ENCODE data around the gene AP2B1. TPM values are rescaled to one million over a fixed set of nuclear protein-coding genes. Genes with fewer than 3 reads are reported as not detected.

AP2B1 gene
- total RNA-seq, 1 donor from 2014 or later, result 116 TPM

- no peak for DNase-seq (ENCODE audit: low spot score)
Observed at GRCh38 chr17:35627417-35627816, 40.3 kb downstream of the AP2B1 start.

GRCh38 chr17:35630530-35631148, 43.5 kb downstream of the AP2B1 start:
- no peak for DNase-seq (ENCODE audit: low spot score)

GRCh38 chr17:35641032-35641431, 53.9 kb downstream of the AP2B1 start:
- DNase-seq (ENCODE audit: low spot score), result no peak

GRCh38 chr17:35645923-35646322, 58.8 kb downstream of the AP2B1 start:
- no peak for DNase-seq (ENCODE audit: low spot score)

- DNase-seq (ENCODE audit: low spot score), result no peak
Observed at GRCh38 chr17:35651467-35651866, 64.3 kb downstream of the AP2B1 start.

- no peak for DNase-seq (ENCODE audit: low spot score)
Observed at GRCh38 chr17:35653619-35654361, 66.7 kb downstream of the AP2B1 start.

- no peak for DNase-seq (ENCODE audit: low spot score)
Observed at GRCh38 chr17:35655303-35655702, 68.2 kb downstream of the AP2B1 start.

GRCh38 chr17:35660902-35661301, 73.8 kb downstream of the AP2B1 start:
- no peak for DNase-seq (ENCODE audit: low spot score)

- DNase-seq (ENCODE audit: low spot score), result no peak
Observed at GRCh38 chr17:35664685-35665084, 77.6 kb downstream of the AP2B1 start.

- no peak for DNase-seq (ENCODE audit: low spot score)
Observed at GRCh38 chr17:35665662-35666061, 78.5 kb downstream of the AP2B1 start.

- no peak for DNase-seq (ENCODE audit: low spot score)
Observed at GRCh38 chr17:35666070-35666469, 78.9 kb downstream of the AP2B1 start.

GRCh38 chr17:35666967-35667532, 79.9 kb downstream of the AP2B1 start:
- DNase-seq (ENCODE audit: low spot score), result no peak

- no peak for DNase-seq (ENCODE audit: low spot score)
Observed at GRCh38 chr17:35668802-35669201, 81.7 kb downstream of the AP2B1 start.

- DNase-seq (ENCODE audit: low spot score), result no peak
Observed at GRCh38 chr17:35674552-35674951, 87.4 kb downstream of the AP2B1 start.

- no peak for DNase-seq (ENCODE audit: low spot score)
Observed at GRCh38 chr17:35676441-35676840, 89.3 kb downstream of the AP2B1 start.

GRCh38 chr17:35679007-35679682, 92.0 kb downstream of the AP2B1 start:
- no peak for DNase-seq (ENCODE audit: low spot score)

GRCh38 chr17:35683591-35683990, 96.5 kb downstream of the AP2B1 start:
- no peak for DNase-seq (ENCODE audit: low spot score)

GRCh38 chr17:35684055-35684802, 97.1 kb downstream of the AP2B1 start:
- DNase-seq (ENCODE audit: low spot score), result no peak

- DNase-seq (ENCODE audit: low spot score), result no peak
Observed at GRCh38 chr17:35692512-35693210, 105.5 kb downstream of the AP2B1 start.

- DNase-seq (ENCODE audit: low spot score), result no peak
Observed at GRCh38 chr17:35693662-35694061, 106.5 kb downstream of the AP2B1 start.

GRCh38 chr17:35694906-35695305, 107.8 kb downstream of the AP2B1 start:
- DNase-seq (ENCODE audit: low spot score), result no peak

Data from mesenteric fat pad (tissue), 1 donor.